ENCODE measurements around the gene TAS2R60. TPM values are rescaled to one million over a fixed set of nuclear protein-coding genes. Genes with fewer than 3 reads are reported as not detected.

The TAS2R60 gene
- polyA plus RNA-seq, 1 donor (not counting 4 experiments of a cell fraction or from before 2014, with no cell fraction given): 0.17 TPM

DNA sequence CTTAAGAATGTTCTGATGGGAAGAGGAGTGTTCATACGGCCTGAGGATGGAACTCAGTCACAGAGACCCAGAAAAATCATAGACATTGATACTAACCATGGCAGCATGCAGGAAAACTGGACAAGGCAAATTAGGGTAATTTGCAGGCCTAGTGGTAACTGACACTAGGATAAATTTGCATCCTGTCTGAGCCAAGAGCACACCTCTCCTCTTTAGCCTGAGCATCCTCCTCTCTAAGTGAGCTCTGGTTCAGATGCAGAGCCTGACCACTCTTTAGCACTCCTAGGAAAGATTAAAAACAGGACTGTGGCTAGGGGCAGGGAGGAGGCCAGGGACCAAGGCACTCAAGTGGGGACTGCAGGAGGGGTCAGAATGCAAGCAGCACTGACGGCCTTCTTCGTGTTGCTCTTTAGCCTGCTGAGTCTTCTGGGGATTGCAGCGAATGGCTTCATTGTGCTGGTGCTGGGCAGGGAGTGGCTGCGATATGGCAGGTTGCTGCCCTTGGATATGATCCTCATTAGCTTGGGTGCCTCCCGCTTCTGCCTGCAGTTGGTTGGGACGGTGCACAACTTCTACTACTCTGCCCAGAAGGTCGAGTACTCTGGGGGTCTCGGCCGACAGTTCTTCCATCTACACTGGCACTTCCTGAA is 34.4 kb downstream of the TAS2R60 start, which contains the start of gene TAS2R41:
TAS2R41 (plus strand) TSS at position 373 of the 650 bp plus-strand sequence; CDS start at position 373, 0 bp downstream.
- H3K36me3 ChIP-seq (ENCODE audit: control insufficient read depth in 2 of 2, extremely low read depth in 1 of 2, insufficient read depth in 2 of 2, low read length in 2 of 2): no peaks in the 10 kb centered on the region
- TF ChIP-seq, protein P1, sequence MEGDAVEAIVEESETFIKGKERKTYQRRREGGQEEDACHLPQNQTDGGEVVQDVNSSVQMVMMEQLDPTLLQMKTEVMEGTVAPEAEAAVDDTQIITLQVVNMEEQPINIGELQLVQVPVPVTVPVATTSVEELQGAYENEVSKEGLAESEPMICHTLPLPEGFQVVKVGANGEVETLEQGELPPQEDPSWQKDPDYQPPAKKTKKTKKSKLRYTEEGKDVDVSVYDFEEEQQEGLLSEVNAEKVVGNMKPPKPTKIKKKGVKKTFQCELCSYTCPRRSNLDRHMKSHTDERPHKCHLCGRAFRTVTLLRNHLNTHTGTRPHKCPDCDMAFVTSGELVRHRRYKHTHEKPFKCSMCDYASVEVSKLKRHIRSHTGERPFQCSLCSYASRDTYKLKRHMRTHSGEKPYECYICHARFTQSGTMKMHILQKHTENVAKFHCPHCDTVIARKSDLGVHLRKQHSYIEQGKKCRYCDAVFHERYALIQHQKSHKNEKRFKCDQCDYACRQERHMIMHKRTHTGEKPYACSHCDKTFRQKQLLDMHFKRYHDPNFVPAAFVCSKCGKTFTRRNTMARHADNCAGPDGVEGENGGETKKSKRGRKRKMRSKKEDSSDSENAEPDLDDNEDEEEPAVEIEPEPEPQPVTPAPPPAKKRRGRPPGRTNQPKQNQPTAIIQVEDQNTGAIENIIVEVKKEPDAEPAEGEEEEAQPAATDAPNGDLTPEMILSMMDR (optimal IDR thresholded peaks at IDR 0.05 in 1 of 3, IDR thresholded peaks at IDR 0.05 in 1 of 3, conservative IDR thresholded peaks at IDR 0.05 in 1 of 3; ENCODE audit: extremely low read depth in 1 of 3, insufficient read depth in 2 of 3, low read length in 3 of 3): no peak
- no peak for TF ChIP-seq EZH2 (IDR thresholded peaks at IDR 0.05; ENCODE audit: low read length)
- no peaks in the 10 kb centered on the region for H3K27me3 ChIP-seq (ENCODE audit: control insufficient read depth, extremely low read depth, insufficient read depth, low read length)
- H3K9me1 ChIP-seq (ENCODE audit: control insufficient read depth, extremely low read depth, insufficient read depth, low read length): no peaks in the 10 kb centered on the region
- no peaks in the 10 kb centered on the region for H3K9me3 ChIP-seq (ENCODE audit: control insufficient read depth, low read depth, low read length)
- FAIRE-seq (no peak), DNase-seq (ENCODE audit: low read depth, low spot score) (no peak)
- H3K4me2 ChIP-seq (ENCODE audit: control insufficient read depth, extremely low read depth, insufficient read depth, low read depth, low read length): no peak within 1 kb of the TSS
- peaks cover 6% of the 10 kb centered on the region for H3K4me1 ChIP-seq (ENCODE audit: control insufficient read depth, extremely low read depth, insufficient read depth, low read length)
- H3K9ac ChIP-seq (ENCODE audit: control insufficient read depth, extremely low read depth, insufficient read depth, low read length): no peak within 1 kb of the TSS
- H3K4me3 ChIP-seq (ENCODE audit: control insufficient read depth in 2 of 3, extremely low read depth in 1 of 3, insufficient read depth in 2 of 3, low read depth in 1 of 3, low read length in 3 of 3): no peak within 1 kb of the TSS
- dilution Hi-C loops (cut with MboI; ENCODE audit: extremely low pct_ligation_motif_present, low sequenced_read_pairs): no loop called here
- H2AFZ ChIP-seq (ENCODE audit: control insufficient read depth, low read length): no peak within 1 kb of the TSS
- H3K79me2 ChIP-seq (ENCODE audit: control insufficient read depth, insufficient read depth, low read length): no peaks in the 10 kb centered on the region
- no peaks in the 10 kb centered on the region for H4K20me1 ChIP-seq (ENCODE audit: control insufficient read depth, extremely low read depth, insufficient read depth, low read length)
- no peak within 1 kb of the TSS for H3K27ac ChIP-seq (ENCODE audit: control insufficient read depth, insufficient read depth, low read length)

DNA sequence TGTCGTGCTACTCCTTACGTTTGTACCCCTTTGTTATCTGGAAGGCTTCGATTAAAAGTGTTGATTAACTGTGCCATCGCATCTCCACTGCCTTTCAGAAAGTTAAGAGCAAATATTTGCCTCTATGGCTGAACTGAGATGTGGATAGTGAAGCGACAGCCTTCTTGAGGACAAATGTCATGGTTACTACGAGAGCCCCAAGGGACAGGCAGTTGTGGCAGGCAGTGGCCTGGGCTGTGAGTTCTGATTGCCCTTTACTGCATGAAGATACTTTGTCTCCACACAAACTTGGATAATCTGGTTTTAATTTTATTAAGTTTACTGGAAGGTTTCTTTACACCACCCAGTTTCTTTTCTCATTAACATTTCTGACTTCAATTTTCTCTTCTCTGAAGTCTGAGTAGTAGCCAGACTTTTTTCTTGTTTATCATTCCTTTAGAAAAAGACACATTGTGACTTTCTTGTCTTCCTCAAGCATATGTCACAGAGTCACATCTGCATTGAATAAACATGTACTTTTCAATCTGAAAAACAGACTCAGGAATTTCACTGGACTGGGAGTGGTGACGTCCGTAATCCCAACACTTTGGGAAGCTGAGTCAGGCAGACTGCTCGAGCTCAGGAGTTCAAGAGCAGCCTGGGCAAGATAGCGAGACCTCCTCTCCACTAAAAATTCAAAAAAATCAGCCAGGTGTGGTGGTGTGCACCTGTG is 36.0 kb downstream of the TAS2R60 start:
- Histone ChIP-seq H3K9me1 (ENCODE audit: control insufficient read depth, extremely low read depth, insufficient read depth, low read length) (no peaks in the 10 kb centered on the region), H3K4me1 (ENCODE audit: control insufficient read depth, extremely low read depth, insufficient read depth, low read length) (peaks cover 3% of the 10 kb centered on the region), H2AFZ (ENCODE audit: control insufficient read depth, low read length) (no peak overlapping the region), H3K79me2 (ENCODE audit: control insufficient read depth, insufficient read depth, low read length) (no peaks in the 10 kb centered on the region), H3K27me3 (ENCODE audit: control insufficient read depth, extremely low read depth, insufficient read depth, low read length) (no peaks in the 10 kb centered on the region), H3K4me3 (ENCODE audit: control insufficient read depth in 2 of 3, extremely low read depth in 1 of 3, insufficient read depth in 2 of 3, low read depth in 1 of 3, low read length in 3 of 3) (no peak overlapping the region), H4K20me1 (ENCODE audit: control insufficient read depth, extremely low read depth, insufficient read depth, low read length) (no peaks in the 10 kb centered on the region), H3K36me3 (ENCODE audit: control insufficient read depth in 2 of 2, extremely low read depth in 1 of 2, insufficient read depth in 2 of 2, low read length in 2 of 2) (no peaks in the 10 kb centered on the region), H3K9ac (ENCODE audit: control insufficient read depth, extremely low read depth, insufficient read depth, low read length) (no peak overlapping the region), H3K4me2 (ENCODE audit: control insufficient read depth, extremely low read depth, insufficient read depth, low read depth, low read length) (no peak overlapping the region), H3K9me3 (ENCODE audit: control insufficient read depth, low read depth, low read length) (no peaks in the 10 kb centered on the region), H3K27ac (ENCODE audit: control insufficient read depth, insufficient read depth, low read length) (no peak overlapping the region)
- dilution Hi-C loops (cut with MboI; ENCODE audit: extremely low pct_ligation_motif_present, low sequenced_read_pairs): no loop called here
- DNase-seq (ENCODE audit: low read depth, low spot score) (no peak), FAIRE-seq (no peak)
- no peak for TF ChIP-seq EZH2 (IDR thresholded peaks at IDR 0.05; ENCODE audit: low read length)
- TF ChIP-seq, protein P1 (optimal IDR thresholded peaks at IDR 0.05 in 1 of 3, IDR thresholded peaks at IDR 0.05 in 1 of 3, conservative IDR thresholded peaks at IDR 0.05 in 1 of 3; ENCODE audit: extremely low read depth in 1 of 3, insufficient read depth in 2 of 3, low read length in 3 of 3): no peak

Data from keratinocyte (primary cell).